GM19468 (cell line): ENCODE data around the gene CFAP45.

Experiments
- ATAC-seq: cut with Tn5 transposase; IDR thresholded peaks from one replicate; pipeline ENCODE4 v1.9.1; 2021; ENCODE audit warnings: mild to moderate bottlenecking, moderate library complexity, moderate number of reproducible peaks; ENCODE audit not compliant: unreplicated experiment; ENCODE audit errors: extremely low read depth

Gene CFAP45

DNA sequence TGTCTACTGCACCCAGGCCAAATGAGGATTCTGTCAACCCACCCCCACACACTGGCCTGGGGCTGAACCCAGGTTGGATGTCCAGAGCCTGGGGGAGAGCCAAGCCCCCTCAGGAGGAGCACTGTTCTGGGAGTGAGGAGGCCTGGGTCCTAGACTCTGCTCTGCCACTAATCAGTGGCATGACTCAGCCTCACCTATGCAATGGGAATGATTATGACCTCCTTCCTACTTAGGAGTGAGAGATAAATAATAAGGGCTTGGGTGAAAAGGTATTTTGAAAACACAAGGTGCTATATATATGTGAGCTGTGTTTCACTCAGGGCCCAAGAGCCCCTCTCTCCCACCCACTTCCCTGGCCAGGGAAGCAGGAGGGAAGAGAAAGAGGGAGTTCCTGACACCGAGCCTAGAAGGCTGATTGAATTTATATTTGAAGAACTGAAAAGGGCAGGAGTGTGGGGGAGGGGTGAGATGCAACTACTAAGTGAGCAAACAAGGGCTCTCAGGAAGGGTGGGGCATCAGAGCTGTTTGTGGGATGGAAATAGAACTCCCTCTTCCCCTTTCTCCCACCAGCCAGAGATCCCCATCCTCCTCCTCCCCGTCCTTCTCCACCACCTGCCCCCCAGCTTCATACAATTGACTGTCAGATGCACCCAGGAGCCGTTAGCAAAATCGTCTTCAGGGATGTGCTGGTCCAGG lies 37.2 kb upstream of the CFAP45 start:
- no peak for ATAC-seq

DNA sequence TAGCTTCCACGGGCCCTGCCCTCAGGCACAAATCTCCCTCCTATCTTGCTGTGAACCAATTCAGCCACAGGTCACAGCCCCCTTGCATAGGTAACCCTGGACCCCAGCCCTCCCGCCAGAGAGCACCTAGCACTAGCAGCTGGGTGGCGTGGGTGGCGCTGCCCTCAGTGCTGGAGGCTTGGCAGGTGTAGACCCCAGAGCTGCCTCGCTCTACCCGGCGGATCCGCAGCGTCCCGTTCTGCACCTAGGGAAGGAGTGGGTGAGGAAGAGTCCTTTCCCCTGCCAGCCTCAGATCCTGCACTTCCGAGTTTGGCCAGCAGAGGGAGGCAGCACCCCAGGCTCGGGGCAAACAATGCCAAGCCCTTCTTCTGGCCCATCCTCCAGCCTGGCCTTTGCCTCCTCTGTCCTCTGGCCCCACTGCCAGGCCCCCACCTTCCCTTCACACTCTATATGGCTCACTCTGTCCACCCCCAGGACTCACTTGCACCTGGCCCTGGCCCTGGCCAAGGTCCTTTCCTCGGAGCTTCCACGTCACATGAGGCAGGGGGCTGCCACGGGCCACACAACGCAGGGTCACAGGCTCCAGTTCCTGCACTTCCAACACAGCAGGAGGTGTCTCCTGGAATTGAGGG lies 36.4 kb upstream of the CFAP45 start:
- ATAC-seq, result no peak

DNA sequence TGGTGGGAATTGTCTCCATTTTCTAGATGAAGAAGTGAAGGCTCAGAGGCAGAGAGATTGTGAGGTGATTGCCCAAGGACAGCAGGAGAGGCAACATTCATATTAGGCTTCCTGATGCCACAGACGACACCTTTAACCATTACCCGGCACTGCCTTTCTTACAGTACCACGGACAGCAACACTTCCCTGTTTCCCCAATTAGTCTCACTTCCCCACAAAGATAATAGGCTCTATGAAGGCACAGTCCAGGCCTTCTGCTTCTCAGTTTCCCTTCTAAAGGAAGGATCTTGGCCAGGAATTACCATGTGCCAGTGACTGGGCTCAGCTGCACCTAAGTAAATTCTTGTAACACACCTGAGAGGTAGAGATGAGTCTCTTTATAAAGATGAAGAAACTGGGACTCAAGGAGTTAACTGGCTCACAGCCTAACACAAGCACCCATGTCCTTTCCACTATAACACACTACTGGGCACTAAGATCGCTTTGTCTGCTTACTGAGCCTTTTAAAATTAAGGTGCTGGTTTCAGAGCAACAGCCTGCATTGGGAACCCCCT lies 35.8 kb upstream of the CFAP45 start:
- ATAC-seq, result no peak

DNA sequence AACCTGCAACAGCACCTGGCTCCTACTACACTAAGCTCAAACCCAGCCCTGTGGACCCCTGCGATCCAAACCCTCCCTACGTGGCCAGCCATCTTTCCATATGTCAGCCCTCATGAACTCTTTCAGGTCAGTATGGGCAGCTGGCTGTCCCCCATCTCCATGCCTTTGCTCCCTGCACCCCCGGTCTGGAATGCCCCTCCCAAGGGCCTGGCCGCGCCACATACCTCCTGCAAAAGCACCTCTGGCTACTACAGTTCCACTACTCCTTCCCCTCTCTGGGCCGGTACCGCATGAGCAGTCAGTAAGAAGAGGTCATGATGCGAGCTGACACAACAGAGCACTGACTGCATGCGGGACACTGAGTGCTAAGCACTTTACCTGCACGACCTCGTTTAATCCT lies 35.3 kb upstream of the CFAP45 start:
- no peak for ATAC-seq

DNA sequence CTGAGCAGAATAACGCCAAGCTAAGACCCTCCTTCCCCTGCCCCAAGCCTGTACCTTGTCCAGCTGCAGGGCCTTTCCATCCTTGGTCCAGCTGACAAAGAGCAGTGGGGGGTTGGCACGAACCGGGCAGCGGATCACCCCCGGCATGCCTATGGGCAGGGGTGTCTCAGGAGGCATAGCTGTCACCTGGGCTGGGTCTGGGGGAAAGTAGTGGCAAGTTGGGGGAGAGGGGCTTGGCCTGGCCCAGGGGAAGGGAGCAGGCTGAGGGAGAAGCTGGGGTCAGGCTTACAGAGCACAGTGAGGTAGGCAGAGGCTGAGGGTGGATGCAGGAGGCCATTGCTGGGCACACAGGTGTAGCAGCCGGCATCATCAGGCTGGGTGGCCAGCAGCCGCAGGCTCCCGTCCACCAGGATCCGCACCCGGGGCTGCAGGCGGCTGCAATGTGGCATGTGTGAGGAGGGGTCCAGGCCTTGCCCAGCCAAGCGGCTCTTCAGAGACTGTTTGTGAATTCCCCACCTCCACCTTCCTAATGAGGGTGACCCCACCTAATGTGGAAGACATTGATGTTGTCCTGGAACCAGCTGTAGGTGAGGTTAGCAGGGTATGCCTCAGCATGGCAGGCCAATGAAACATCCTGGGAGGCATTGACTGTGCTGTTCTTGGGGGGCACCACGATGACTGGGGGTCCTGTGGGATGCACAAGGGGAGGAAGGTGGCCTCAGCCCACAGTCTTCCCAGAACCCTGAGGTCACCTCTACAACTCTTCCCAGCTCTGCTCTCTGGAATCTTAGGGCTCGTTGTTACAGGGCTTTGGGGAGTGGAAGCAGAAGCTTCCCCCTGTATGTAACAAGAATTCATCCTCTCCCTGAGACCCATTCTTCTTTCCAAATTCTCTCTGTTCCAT lies 34.4 kb upstream of the CFAP45 start:
- no peak for ATAC-seq

DNA sequence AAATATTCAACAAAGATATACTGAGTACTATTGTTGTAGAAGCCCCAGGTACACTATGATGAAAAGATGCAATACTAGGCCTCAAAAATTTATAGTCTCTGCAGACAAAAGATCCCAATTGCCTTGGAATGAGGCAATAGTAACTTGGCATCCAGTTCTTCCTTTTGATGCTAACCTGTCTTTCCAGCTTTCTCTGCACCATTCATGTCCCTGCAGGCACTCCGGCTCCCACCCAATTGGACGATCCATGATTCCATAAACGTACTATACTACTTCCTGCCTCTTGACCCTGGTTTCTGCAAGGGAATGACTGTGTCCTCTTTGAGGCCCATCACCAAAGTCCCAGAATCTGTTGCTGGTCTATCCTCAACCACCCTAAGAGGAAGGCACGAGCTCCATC lies 33.4 kb upstream of the CFAP45 start:
- no peak for ATAC-seq

DNA sequence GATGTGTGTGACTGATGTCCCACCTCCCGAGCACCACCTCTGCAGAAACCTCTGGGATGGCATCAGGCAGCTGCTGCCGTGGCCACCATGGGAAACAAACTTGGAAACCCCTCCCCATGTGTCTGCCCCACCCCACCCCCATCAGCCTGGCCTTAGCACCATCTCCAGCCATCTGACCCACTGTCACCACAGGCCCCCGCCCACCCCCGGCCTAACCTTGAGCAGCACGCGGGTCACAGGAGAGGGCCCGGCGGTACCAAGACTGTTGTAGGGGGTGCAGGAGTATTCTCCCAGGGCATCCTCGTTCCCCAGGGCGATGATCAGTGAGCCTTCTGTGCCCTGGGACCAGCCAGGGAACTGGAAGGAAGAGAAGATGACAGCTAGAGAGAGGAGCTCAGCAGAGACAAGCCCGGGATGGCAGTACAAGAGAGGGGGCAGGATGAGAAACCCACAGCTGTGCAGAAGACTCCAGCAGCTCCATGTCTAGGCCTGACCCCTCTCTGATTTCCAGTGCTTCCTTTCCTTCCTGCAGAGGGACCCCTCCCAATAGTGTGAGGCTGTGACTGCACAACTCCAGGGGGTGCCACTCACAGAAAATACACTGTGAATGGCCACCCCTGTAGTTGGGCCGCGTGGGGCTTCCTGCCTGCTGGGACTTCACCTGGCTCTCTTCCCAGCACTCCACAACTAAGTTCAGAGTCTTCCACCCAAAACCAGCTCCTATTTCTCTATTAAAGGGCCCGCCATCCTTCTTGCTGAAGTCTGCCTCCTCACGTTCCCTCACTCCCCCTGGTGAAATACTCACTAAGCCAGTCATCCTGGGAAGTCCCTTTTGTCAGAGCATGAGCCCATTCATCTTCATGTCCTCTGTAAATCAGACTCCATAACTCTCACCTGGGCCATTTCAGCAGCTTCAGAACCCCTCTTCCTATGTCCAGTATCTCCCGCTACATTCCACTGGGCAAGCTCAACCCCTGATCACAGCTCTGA lies 32.6 kb upstream of the CFAP45 start:
- ATAC-seq, result no peak

DNA sequence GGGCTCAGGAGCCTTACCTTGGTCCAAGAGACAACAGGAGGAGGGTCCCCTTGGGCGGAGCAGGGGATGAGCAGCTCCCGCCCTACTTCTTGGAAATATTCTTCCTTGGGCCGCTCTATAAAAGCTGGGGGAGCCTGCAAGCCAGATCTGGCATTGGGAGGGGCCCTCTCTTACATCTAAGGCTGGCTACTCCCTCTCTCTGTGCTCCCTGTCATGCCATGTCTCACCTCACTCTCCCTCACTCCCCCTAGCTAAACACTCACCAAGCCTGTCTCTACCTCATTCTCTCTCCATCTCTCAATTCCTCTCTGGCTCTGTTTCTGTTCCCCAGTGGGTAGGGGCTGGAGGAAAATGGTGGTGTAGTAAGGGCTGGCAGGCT lies 31.8 kb upstream of the CFAP45 start:
- no peak for ATAC-seq

DNA sequence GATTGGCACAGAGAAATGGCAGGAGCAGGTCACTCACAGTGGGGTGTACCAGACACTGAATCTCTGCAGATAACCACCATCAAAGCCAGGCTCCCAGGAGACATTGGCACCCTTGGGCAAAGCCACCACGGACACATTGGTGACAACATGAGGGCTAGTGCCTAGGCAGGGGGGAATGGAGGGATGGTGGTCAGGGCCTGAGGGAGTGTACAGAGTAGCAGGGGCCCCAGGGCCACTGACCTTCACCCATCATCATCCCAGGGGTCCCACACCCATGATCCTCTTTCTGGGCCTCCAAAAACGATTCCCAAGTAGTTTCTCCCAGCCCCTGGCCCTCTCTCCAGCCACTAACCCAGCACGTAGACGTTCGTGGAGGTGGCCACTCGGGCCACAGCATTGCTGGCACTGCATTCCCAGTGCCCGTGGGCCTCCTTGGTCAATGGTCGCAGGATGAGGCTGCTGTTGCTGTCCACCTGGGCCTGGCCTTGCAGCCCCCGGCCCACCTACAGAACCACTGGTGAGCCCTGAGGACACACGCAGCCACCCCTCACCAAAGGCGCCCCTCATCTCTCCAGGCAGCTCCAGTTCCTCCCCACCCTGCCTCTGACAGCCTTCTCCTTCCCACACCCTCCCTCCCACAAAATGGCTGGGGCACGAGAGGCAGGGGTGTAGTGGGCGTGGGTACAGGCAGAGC lies 31.3 kb upstream of the CFAP45 start:
- no peak for ATAC-seq

DNA sequence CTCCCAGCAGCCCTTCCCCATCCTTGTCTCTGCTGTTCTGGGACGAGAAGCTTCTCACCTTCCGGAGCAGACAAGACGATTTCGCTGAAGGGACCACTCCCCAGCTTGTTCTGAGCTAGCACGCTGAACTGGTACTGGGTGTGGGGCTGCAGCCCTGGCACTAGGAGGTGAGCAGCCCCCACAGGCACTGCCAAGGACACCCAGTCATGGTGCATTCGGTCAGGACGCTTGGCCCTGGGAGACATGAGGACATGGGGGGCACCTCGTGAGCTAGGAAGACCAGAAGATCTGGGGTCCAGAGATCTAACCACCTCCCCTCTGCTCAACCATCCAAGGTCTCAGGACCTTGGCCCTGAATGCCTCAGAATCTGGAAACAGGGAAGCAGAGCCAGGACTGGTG lies 30.7 kb upstream of the CFAP45 start:
- ATAC-seq, result no peak

DNA sequence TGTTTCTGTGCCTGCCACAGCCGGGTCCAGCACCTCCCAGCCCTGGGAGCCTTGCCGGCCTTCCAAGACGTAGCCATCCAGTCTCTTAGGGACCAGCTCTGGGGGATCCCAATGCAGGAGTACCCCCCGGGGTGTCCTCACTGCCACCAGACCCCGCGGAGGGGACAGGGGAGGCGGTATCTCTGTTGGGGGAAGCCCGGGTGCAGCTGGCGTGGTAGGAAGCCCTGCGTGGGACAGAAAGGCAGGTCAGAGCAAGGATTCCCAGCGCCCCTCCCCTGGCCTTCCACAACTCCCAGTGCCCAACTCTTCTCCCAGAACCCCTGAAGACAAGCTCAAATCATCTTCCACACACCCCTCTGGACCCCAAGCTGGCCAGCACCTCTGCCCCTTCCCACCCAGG lies 30.3 kb upstream of the CFAP45 start:
- ATAC-seq, result no peak

DNA sequence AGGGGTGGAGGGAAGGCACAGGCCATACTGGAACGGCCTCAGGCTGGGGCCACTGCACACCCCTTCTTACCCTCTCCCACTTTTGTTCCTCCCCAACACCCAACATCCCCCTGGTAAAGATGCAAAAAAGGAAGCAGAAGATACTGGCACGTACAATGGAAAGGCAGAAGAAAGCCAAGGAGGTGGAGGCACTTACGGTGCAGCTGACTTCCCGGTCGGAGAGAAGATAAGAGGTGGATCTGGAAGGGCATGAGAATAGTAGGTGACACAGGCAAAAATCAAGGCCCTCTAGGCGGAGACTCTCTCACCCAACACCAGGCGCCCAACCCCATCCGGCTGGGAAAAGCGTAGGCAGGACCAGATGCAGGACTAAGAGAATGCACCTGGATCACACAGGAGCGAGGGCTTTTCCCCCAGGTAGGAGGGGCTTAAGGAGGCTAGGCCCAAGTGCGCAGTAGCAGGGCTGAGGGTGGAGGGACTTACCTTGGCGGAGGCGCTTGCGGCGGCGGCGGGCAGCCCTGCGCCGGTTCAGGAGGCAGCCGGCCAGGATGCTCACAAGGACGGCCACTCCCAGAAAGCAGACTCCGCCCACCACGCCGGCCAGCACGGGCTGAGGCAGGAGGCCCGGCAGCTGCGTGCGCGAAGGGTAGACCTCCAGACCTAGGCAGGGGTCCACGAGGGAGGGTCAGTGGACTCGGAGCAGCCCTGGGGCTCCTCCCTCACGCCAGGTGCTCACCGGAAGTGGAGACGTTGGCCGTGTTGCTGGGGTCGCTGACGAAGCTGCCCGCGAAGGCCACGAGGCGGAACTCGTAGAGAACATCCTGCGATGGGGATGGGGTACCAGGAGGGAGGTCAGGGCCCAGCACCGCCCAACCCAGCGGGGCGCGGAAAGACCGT lies 29.4 kb upstream of the CFAP45 start:
- no peak for ATAC-seq

DNA sequence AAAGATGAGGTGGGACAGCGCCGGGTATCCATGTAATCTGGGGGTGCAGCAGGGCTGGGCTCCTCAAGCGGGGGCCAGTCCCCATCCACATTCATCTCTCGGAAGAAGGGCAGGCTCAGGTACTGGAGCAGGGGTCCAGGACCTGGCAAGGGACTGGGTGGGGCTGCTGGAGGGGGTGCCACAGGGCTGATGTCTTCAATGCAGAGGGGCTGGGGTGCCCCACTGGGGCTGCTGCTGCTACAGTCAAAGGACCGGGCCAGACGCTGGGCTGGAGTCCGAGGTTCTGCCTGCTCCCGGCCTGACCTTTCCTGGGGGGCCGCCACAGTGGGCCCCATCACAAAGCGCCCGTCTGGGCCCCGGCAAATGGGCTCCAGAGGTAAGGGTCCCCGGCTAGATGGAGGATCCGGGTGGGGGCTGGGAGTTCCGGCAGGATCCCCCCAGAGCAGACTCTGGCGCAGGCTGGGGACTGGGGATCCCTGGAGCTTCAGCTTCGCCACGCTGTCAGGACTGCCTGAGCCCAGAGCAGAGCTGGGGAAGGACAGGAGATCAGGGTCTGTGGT lies 28.6 kb upstream of the CFAP45 start:
- no peak for ATAC-seq

DNA sequence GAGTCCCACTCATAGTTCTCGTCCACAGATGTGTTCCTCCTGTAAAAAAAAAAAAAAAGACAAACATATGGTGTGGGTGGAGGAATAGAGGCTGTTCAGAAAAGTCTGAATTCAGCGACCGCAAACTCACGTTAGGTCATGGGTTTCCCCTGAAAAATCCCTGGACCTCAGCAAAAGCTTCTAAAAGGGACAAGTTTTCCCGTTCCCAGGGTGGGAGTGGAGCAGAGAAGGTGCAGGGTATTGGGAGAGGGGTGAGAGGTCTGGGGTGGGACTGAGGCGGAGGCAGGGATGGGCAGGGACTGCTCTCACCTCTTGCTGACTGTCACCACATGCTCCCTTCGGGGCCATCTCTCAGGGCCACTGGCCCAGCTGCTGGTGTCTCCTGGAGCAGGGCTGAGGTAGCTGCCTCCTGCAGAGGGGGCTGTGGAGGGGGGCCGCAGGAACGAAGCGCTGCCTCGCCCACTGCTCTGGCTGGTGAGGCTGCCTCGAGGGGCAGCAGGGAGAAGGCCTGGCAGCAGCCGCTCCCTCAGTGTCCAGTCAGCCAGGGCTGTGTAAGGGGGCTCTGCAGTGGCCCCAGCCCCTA lies 28.0 kb upstream of the CFAP45 start:
- no peak for ATAC-seq

DNA sequence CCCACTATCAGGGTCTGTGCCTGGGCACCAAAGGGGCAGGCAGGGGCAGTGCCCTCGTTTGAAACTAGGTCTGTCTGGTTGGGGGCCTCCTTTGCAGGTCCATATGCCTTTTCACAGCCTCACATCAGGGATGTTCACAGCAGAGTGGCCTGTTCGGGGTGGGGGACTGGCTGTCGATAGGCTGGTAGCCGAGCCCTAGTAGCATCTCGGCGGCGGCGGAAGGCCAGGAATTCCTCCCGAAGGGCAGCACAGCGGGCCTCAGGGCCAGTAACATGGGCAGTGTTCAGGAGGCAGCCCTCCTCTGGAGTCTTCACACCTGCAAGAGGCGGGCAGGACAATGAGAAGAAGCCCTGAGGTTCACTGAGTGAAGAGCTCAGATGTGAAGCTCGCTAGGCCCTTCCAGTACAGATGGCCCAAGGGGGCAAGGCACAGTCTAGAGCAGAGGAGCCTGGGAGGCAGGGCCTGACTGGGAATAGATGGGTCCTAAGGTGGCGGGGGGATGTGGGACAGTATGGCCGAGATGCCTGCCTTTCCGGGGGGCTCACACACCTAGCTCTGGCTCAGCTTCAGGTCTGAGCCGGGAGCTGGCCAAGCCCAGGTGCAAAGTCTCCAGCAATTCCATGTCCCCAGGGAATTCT lies 27.4 kb upstream of the CFAP45 start:
- ATAC-seq, result no peak

DNA sequence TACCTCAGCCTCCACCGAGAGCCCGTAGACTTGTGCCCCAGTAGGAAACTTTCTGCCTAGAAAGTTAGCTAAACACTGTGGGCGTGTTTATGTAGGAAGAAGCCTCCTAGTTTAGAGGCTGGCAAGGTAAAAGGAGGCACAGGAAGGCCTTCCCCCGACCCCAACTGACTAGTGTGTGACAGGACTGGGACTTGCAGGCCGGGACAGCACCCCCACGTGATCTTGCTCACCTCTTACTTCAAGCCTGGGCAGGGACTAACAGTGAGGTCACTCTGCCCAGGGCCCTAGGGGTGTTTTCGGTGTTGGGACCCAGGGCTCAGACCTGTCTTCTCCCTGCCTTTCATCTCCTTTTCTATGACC lies 25.7 kb upstream of the CFAP45 start:
- peak; percentile 0 for ATAC-seq
